HFF-Myc (cell line): ENCODE results near the gene CCDC158.
A peak's percentile ranks its signal among the peaks of the same experiment; 100 is the strongest.

Experiments used
- DNase-seq: peaks from one replicate; pipeline ENCODE4 v3.0.0-alpha.2; 2011; ENCODE audit warnings: low read depth; ENCODE audit errors: extremely low read depth
- H3K4me3 ChIP-seq: replicated peaks from 2 replicates; pipeline ENCODE4 v1.5.1; 2011; ENCODE audit warnings: low read depth, mild to moderate bottlenecking, control low read depth, low read length
- TF ChIP-seq, protein P1 (sequence below): IDR thresholded peaks from 2 replicates; pipeline ENCODE4 v1.5.1; 2012; ENCODE audit warnings: mild to moderate bottlenecking, low read depth, low read length, control low read depth; ENCODE audit errors: missing control alignments

Gene CCDC158

DNA sequence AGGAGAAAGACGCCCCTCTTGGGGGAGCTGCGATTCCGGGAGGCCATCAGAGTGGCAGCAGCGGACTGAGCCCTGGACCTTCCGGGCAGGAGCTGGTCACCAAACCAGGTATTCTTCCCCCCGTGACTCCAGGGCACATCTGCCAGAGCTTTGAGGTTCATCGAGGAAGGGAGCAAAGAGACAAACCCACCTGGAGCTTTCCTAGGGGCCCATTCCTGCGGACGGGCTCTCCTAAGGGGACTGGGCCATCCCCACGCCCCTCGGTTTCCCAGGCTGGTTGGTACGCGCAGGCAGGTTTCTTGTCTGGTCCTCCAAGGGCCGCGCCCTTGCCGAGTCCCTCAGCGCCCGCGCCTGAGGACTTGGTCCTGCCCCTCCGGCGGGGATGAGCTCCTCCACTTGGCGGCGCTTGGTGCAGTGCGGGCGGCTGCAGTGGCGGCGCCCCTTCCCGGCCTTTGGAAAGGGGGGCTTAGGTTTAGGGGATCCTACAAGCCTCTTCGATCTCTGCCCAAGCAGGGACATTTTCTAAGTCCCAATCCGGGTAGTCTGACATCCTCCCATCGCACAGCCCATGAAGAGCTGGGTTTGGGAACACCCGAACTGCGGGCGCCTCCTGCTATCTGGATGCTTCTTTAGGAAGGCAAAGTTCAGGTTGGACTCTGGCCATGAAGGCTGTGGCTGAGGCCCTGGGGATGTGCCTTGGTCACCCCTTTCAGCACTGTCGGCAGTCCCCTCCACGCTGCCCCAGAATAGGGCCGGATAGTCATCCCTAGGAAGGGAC lies 113.9 kb downstream of the CCDC158 start:
- TF ChIP-seq, protein P1, sequence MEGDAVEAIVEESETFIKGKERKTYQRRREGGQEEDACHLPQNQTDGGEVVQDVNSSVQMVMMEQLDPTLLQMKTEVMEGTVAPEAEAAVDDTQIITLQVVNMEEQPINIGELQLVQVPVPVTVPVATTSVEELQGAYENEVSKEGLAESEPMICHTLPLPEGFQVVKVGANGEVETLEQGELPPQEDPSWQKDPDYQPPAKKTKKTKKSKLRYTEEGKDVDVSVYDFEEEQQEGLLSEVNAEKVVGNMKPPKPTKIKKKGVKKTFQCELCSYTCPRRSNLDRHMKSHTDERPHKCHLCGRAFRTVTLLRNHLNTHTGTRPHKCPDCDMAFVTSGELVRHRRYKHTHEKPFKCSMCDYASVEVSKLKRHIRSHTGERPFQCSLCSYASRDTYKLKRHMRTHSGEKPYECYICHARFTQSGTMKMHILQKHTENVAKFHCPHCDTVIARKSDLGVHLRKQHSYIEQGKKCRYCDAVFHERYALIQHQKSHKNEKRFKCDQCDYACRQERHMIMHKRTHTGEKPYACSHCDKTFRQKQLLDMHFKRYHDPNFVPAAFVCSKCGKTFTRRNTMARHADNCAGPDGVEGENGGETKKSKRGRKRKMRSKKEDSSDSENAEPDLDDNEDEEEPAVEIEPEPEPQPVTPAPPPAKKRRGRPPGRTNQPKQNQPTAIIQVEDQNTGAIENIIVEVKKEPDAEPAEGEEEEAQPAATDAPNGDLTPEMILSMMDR: peak; percentile 28
- no peak for DNase-seq
- H3K4me3 ChIP-seq: peak overlapping the region; percentile 67

DNA sequence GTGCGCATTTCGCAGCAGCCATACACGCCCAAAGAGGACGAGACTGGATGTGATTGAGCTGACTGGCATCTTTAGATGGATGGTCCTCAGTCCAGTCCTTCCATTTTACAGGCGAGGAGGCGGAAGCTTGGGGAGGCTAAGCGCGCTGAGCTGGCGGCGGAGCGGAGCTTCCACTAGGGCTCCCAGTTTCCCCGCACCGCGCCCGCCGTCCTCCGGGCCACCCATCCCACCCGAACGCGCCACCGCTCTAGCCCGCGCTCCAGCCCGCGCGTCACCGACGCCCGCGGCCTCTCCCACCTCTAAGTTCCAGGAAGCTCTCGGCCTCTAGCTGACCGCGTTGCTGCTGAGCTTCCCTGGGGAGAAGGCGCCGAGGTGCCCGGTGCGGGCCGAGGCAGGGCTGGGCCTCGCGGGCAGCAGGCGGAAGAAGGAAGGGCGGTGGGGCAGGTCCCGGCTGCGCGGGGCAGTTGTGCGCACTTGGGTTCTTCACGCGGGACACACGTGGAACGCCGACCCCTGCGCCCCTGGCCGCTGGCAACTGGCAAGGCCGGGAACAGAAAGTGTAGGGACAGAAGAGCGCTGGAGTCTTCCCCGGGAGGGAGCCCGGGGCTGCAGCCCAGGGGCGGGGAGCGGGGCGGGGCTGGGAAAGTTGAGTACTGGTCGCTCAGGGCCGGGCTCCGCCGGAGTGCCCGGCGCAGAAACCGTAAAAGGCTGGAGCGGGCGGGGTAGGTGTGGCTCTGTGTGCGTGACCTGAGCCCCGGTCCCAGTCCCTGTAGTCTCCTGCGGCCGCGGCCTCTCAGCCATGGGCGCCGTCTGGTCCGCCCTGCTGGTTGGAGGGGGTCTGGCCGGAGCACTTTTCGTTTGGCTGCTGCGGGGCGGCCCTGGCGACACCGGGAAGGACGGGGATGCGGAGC lies 114.7 kb downstream of the CCDC158 start, which contains the start of gene STBD1:
Gene STBD1, plus strand, starts transcription at position 763 of the 911 bp plus-strand sequence. Its CDS starts 37 bp downstream, at position 800.
- TF ChIP-seq, protein P1: no peak
- peak within 1 kb of the TSS; percentile 67 for H3K4me3 ChIP-seq
- DNase-seq: no peak

DNA sequence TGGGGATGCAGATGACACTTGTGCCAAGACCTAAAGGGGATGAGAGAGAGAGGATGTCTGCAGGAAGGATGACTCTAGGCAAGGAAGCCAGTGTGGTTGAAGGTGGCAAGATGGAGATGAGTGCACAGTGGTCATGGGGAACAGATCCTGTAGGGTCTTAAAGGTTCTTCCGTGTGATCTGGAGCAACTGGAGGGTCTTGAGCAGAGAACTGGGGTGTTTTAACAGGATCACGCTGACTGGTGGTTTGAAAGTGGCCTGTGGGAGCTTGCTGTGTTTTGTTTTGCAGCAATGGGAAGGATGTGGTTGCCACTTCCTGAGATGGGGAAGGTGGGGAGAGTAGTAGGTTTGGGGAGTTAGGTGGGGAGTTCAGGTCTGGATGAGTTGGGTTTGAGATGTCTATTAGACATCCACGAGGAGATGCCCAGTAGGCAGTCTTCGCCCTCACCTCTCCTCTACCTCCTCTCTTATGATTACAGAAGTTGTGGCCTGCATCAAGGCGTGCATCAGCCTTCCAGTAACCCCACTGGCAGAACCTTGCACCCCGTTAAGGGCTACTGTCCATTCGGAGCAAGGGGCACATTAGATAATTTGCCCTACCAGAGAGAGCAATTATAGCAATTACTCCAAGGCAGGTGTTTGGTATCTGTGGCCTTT lies 115.8 kb downstream of the CCDC158 start:
- H3K4me3 ChIP-seq: peak overlapping the region; percentile 67; the same call in 1 of the 2 replicates
- DNase-seq: no peak
- TF ChIP-seq, protein P1: no peak

DNA sequence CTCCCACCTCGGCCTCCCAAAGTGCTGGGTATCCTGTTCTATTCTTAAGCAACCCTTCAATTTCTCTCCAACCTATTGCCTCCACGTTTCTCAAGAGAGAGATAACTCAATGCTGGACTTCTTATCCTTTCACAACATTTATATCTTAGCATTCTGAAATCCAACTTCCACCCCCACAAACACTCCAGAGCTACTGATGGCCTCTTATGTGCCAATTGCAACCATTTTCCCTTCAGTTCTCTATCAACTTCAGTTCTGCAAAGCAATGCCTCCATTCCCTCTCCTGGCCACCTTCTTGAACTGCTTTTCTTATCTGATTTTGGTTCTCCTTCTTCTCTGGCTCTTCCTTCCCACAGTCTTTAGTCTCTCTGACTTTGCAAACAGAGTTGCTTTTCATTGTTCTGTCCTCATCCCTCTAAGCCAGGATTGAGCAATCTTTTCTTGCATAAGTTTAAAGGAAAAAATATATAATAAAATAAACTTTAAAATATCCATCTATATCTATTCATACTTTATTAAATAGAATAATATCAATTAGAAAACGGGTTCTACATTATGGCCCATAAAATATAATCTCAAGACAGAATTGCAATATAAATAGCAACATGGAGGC lies 118.0 kb downstream of the CCDC158 start:
- no peak for DNase-seq
- no peak overlapping the region for H3K4me3 ChIP-seq
- TF ChIP-seq, protein P1: no peak

DNA sequence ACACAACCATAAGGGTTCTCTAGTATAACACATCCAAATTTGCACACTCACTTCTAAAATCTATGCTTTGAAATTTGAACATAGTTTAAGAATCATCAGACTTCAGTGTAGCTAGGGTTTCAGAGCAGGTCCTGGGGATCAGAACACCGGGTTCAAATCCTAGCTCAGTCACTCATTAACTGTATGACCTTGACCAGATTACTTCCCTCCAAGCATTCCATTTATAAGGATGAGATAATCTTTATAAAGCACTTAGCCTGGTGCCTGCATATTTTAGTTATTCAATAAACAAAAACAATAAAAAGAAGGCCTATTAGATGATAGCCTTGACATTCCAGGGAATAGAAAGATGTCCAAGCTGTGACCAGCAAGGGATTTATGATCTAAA lies 119.2 kb downstream of the CCDC158 start:
- TF ChIP-seq, protein P1: no peak
- H3K4me3 ChIP-seq: no peak overlapping the region
- DNase-seq: no peak
